GM12891 (cell line): ENCODE data around the gene ZBTB26.

Source experiments
- POLR2A ChIP-seq: IDR thresholded peaks from 2 replicates; pipeline ENCODE4 v1.6.1; 2011; ENCODE audit warnings: low read depth, low read length, control low read depth
- POLR2AphosphoS5 ChIP-seq: IDR thresholded peaks from 2 replicates; pipeline ENCODE4 v1.6.1; 2011; ENCODE audit warnings: low read depth, low read length, control low read depth

DNA sequence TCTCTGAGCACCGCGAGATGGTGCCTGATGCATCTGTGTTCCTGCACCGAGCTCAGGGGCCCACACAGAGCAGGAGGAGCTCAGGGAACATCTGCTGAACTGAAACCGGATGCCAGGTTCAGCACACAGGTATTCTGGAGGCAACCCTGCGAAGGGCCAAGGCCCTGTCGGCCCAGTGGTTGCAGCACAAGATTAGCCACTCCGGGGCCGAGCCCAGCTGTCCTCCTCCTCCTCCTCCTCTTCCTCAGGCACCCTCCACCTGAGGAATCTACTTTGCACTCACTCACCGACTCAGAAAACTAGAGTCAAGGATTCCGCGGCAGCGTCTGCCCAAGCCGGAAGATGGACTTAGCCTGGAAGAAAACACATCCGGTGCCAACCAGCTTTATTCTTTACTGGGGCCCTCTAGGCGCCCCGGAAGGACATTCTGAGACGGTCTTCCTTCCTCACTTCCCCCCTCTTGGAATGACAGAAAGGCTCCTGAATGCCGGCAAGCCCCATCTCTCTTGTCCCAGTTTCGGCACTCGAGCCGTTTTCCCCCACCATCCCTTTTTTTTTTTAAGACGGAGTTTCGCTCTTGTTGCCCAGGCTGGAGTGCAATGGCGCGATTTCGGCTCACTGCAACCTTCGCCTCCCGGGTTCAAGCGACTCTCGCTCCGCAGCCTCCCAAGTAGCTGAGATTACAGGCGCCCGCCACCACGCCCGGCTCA is 18.2 kb downstream of the ZBTB26 start, which contains the start of gene ZBTB6:
- peak; percentile 96 for TF ChIP-seq POLR2AphosphoS5
- peak; percentile 96 for TF ChIP-seq POLR2A
